SU-DHL-6 (cell line): ENCODE data around the gene IGFBPL1.

ENCODE experiments used
- H2AFZ ChIP-seq: fragments of 200-600 bp; sonication (generic); 2 replicates; pipeline ENCODE4 v1.6.1; 2014; ENCODE audit warnings: low read depth, mild to moderate bottlenecking, moderate library complexity, mixed read lengths, antibody characterized with exemption, low read length; ENCODE audit not compliant: severe bottlenecking
- H3F3A ChIP-seq: fragments of 200-600 bp; shearing (Covaris generic); 2 replicates; pipeline ENCODE4 v1.6.0; 2016; ENCODE audit warnings: antibody characterized with exemption, mild to moderate bottlenecking; ENCODE audit not compliant: insufficient read depth
- H3K27ac ChIP-seq: fragments of 200-600 bp; sonication (generic); 2 replicates; pipeline ENCODE4 v1.5.1; 2016; ENCODE audit warnings: low read depth, mild to moderate bottlenecking, low read length, moderate library complexity, mixed read lengths
- H3K27me3 ChIP-seq: fragments of 200-600 bp; sonication (generic), shearing (Covaris generic); 2 replicates; pipeline ENCODE4 v1.6.0; 2014; ENCODE audit warnings: mild to moderate bottlenecking, low read length
- H3K36me3 ChIP-seq: fragments of 200-600 bp; sonication (generic); 2 replicates; pipeline ENCODE4 v1.6.1; 2014; ENCODE audit warnings: mild to moderate bottlenecking, low read length, mixed read lengths
- H3K4me2 ChIP-seq: fragments of 300-600, 200-600 bp; shearing (Covaris generic), sonication (generic); 2 replicates; pipeline ENCODE4 v1.6.0; 2014; ENCODE audit warnings: low read length, low read depth, mild to moderate bottlenecking; ENCODE audit not compliant: poor library complexity, severe bottlenecking
- H3K4me3 ChIP-seq: fragments of 200-600 bp; sonication (generic); 2 replicates; pipeline ENCODE4 v1.5.1; 2014; ENCODE audit warnings: antibody characterized with exemption, low read length, mild to moderate bottlenecking, mixed read lengths; ENCODE audit not compliant: insufficient read depth, poor library complexity, severe bottlenecking
- H3K79me2 ChIP-seq: fragments of 200-600 bp; sonication (generic); 2 replicates; pipeline ENCODE4 v1.6.1; 2014; ENCODE audit warnings: mild to moderate bottlenecking, low read length, moderate library complexity; ENCODE audit not compliant: insufficient read depth
- H3K9ac ChIP-seq: fragments of 200-600 bp; sonication (generic); 2 replicates; pipeline ENCODE4 v1.7.0; 2014; ENCODE audit warnings: mild to moderate bottlenecking, low read length
- H3K9me2 ChIP-seq: fragments of 200-600 bp; sonication (generic); replicated peaks from 2 replicates; pipeline ENCODE4 v1.6.1; 2014; ENCODE audit warnings: low read length; ENCODE audit not compliant: insufficient read depth
- H3K9me3 ChIP-seq: fragments of 200-600 bp; sonication (generic); 2 replicates; pipeline ENCODE4 v1.6.1; 2014; ENCODE audit warnings: low read length, mixed read lengths; ENCODE audit not compliant: insufficient read depth
- H4K20me1 ChIP-seq: fragments of 200-600 bp; sonication (generic); 2 replicates; pipeline ENCODE4 v1.6.1; 2014; ENCODE audit warnings: low read depth, mild to moderate bottlenecking, antibody characterized with exemption, low read length, moderate library complexity, mixed read lengths
- CTCF ChIP-seq: fragments of 200-600 bp; sonication (generic); IDR thresholded peaks from one replicate; pipeline ENCODE4 v1.5.1; 2017; ENCODE audit warnings: antibody characterized with exemption, mild to moderate bottlenecking, low read length, moderate library complexity; ENCODE audit not compliant: insufficient read depth, poor library complexity, severe bottlenecking
- EZH2phosphoT487 ChIP-seq: fragments of 200-600 bp; sonication (generic), shearing (Covaris generic); conservative IDR thresholded peaks from 2 replicates; pipeline ENCODE4 v1.6.1; 2018; ENCODE audit warnings: mild to moderate bottlenecking, antibody characterized with exemption, low read length, moderate library complexity, mixed read lengths

Gene IGFBPL1

GRCh38 chr9:38435521-38435920 lies 11.3 kb upstream of the IGFBPL1 start:
- Histone ChIP-seq H2AFZ (no peak overlapping the region), H3K4me2 (no peak overlapping the region), H3K27me3 (no peaks in the 10 kb centered on the region)

GRCh38 chr9:38434853-38435252 lies 10.6 kb upstream of the IGFBPL1 start:
- H2AFZ ChIP-seq, result no peak overlapping the region
- H3K4me2 ChIP-seq, result no peak overlapping the region
- H3K9ac ChIP-seq, result no peak overlapping the region
- H3K27me3 ChIP-seq, result no peaks in the 10 kb centered on the region
- H4K20me1 ChIP-seq, result no peaks in the 10 kb centered on the region
- H3K9me3 ChIP-seq, result no peaks in the 10 kb centered on the region
- no peak overlapping the region for H3K27ac ChIP-seq
- TF ChIP-seq EZH2phosphoT487 (no peak), CTCF (no peak)
- H3K79me2 ChIP-seq, result no peaks in the 10 kb centered on the region
- no peaks in the 10 kb centered on the region for H3F3A ChIP-seq
- no peaks in the 10 kb centered on the region for H3K9me2 ChIP-seq
- no peaks in the 10 kb centered on the region for H3K36me3 ChIP-seq
- H3K4me3 ChIP-seq, result no peak overlapping the region

More at GRCh38 chr9:38435521-38435920, 11.3 kb upstream of the IGFBPL1 start:
- Histone ChIP-seq H3K9ac (no peak overlapping the region), H3F3A (no peaks in the 10 kb centered on the region), H3K9me2 (no peaks in the 10 kb centered on the region), H3K9me3 (no peaks in the 10 kb centered on the region), H3K4me3 (no peak overlapping the region), H3K36me3 (no peaks in the 10 kb centered on the region), H3K79me2 (no peaks in the 10 kb centered on the region), H4K20me1 (no peaks in the 10 kb centered on the region), H3K27ac (no peak overlapping the region)
- TF ChIP-seq CTCF, result no peak
- no peak for TF ChIP-seq EZH2phosphoT487

GRCh38 chr9:38434365-38434764 lies 10.1 kb upstream of the IGFBPL1 start:
- H2AFZ ChIP-seq, result no peak overlapping the region
- H3K9ac ChIP-seq, result no peak overlapping the region
- H3K36me3 ChIP-seq, result no peaks in the 10 kb centered on the region
- H4K20me1 ChIP-seq, result no peaks in the 10 kb centered on the region
- no peak overlapping the region for H3K27ac ChIP-seq
- no peaks in the 10 kb centered on the region for H3K79me2 ChIP-seq
- H3K9me2 ChIP-seq, result no peaks in the 10 kb centered on the region
- H3K4me2 ChIP-seq, result no peak overlapping the region
- H3K27me3 ChIP-seq, result no peaks in the 10 kb centered on the region
- no peaks in the 10 kb centered on the region for H3K9me3 ChIP-seq
- TF ChIP-seq CTCF (no peak), EZH2phosphoT487 (no peak)
- no peaks in the 10 kb centered on the region for H3F3A ChIP-seq
- H3K4me3 ChIP-seq, result no peak overlapping the region
